ENCODE data around the gene CABLES2. TPM values are rescaled to one million over a fixed set of nuclear protein-coding genes. Genes with fewer than 3 reads are reported as not detected.

CABLES2 gene
- total and polyA plus RNA-seq, 2 of the 4 experiments (the other 2 are of a cell fraction) = 1.4 to 5.1 TPM

- Histone ChIP-seq H3K23ac (ENCODE audit: low read depth, low read length) (no peak overlapping the region), H3K9me3 (ENCODE audit: control insufficient read depth, insufficient read depth, low read length) (no peaks in the 10 kb centered on the region), H4K5ac (ENCODE audit: low read depth, low read length) (no peak overlapping the region), H3K14ac (replicated peaks; ENCODE audit: low read depth, low read length) (no peak overlapping the region), H3K36me3 (ENCODE audit: control insufficient read depth, insufficient read depth, low read length) (peaks cover 9% of the 10 kb centered on the region; the same call in 1 of the 2 replicates), H3K4me3 (ENCODE audit: insufficient read depth, low read depth, low read length) (no peak overlapping the region), H3K79me1 (ENCODE audit: low read depth in 1 of 2, low read length in 2 of 2) (no peaks in the 10 kb centered on the region), H3K4ac (ENCODE audit: low read depth, low read length) (no peak overlapping the region), H3K4me2 (ENCODE audit: low read depth, low read length) (no peak overlapping the region), H3K9me1 (ENCODE audit: insufficient read depth, low read length) (no peaks in the 10 kb centered on the region), H4K8ac (ENCODE audit: low read depth in 2 of 2, low read length in 2 of 2) (no peak overlapping the region), H4K20me1 (ENCODE audit: insufficient read depth, low read length) (no peaks in the 10 kb centered on the region), H2BK5ac (ENCODE audit: low read depth, low read length, poor library complexity, severe bottlenecking) (no peak overlapping the region), H2BK120ac (ENCODE audit: low read depth, low read length) (no peak overlapping the region), H3K18ac (ENCODE audit: low read depth, low read length) (no peak overlapping the region), H3K9ac (ENCODE audit: low read depth, low read length) (no peak overlapping the region), H3K27ac (ENCODE audit: insufficient read depth, low read length) (no peak overlapping the region), H2AK5ac (ENCODE audit: low read depth, low read length) (no peak overlapping the region), H2AFZ (replicated peaks; ENCODE audit: low read length, poor library complexity) (no peak overlapping the region), H3K4me1 (ENCODE audit: control insufficient read depth, insufficient read depth, low read length) (peaks cover 25% of the 10 kb centered on the region), H2BK20ac (ENCODE audit: low read depth, low read length) (no peak overlapping the region), H4K91ac (ENCODE audit: insufficient read depth, low read depth, low read length) (no peak overlapping the region), H3K27me3 (ENCODE audit: control insufficient read depth, insufficient read depth, low read length) (no peaks in the 10 kb centered on the region), H2BK15ac (ENCODE audit: low read depth, low read length) (no peak overlapping the region), H3K56ac (ENCODE audit: extremely low read depth, insufficient read depth, low read length) (no peak overlapping the region), H2AK9ac (replicated peaks; ENCODE audit: low read depth, low read length, poor library complexity) (no peak overlapping the region)
- DNase-seq (no peak), ATAC-seq (ENCODE audit: low read depth) (no peak)
- intact Hi-C loops (cut with micrococcal nuclease) = no loop called here
- POLR2A ChIA-PET (ENCODE audit: unreplicated experiment) = no interaction called here
- in situ Hi-C loops (cut with MboI; ENCODE audit: low sequenced_read_pairs) = no loop called here
- CTCF ChIA-PET = no interaction called here
- 86% methylated on average over 12 of the region's 43 CpGs; no CpG with 5 or more reads in 1 of the 2 experiments for WGBS, 2 experiments (ENCODE audit: extremely low coverage in 2 of 2, insufficient read length in 1 of 2)
- BruUV-seq (replicated peaks) = no TSS peak
- dilution Hi-C loops (cut with HindIII; ENCODE audit: low sequenced_read_pairs, unreplicated experiment) = no loop called here
- TF ChIP-seq NFE2L2 (IDR thresholded peaks at IDR 0.05; ENCODE audit: low read depth, low read length) = no peak
- TF ChIP-seq POLR2A (IDR thresholded peaks at IDR 0.05; ENCODE audit: low read depth, low read length) = no peak
- TF ChIP-seq USF2 (IDR thresholded peaks at IDR 0.05; ENCODE audit: low read depth, low read length) = no peak
- TF ChIP-seq ELK1 (IDR thresholded peaks at IDR 0.05; ENCODE audit: borderline replicate concordance, low read depth, low read length) = no peak
- no peak for TF ChIP-seq MAZ (IDR thresholded peaks at IDR 0.05; ENCODE audit: borderline replicate concordance, low read depth, low read length)
- TF ChIP-seq BHLHE40 (IDR thresholded peaks at IDR 0.05; ENCODE audit: low read depth, low read length) = no peak
- no peak for TF ChIP-seq CEBPB (IDR thresholded peaks at IDR 0.05; ENCODE audit: low read depth, low read length)
- no peak for TF ChIP-seq FOS (IDR thresholded peaks at IDR 0.05; ENCODE audit: low read depth, low read length)
- TF ChIP-seq SMC3 (IDR thresholded peaks at IDR 0.05; ENCODE audit: low read depth, low read length) = no peak
- no peak for TF ChIP-seq CHD1 (IDR thresholded peaks at IDR 0.05; ENCODE audit: low read depth, low read length)
- TF ChIP-seq RCOR1 (IDR thresholded peaks at IDR 0.05; ENCODE audit: insufficient replicate concordance, low read length) = no peak
- no peak for TF ChIP-seq CTCF (conservative IDR thresholded peaks at IDR 0.05; ENCODE audit: low read depth, low read length)
- TF ChIP-seq MXI1 (IDR thresholded peaks at IDR 0.05; ENCODE audit: borderline replicate concordance, low read depth, low read length) = no peak
- TF ChIP-seq MAFK (IDR thresholded peaks at IDR 0.05; ENCODE audit: low read depth, low read length) = no peak
- TF ChIP-seq RAD21 (IDR thresholded peaks at IDR 0.05; ENCODE audit: low read length) = no peak
Observed at GRCh38 chr20:62352402-62353288, 54.4 kb downstream of the CABLES2 start.

Data from IMR-90 (cell line).